ENCODE measurements around the gene SLC15A2. TPM values are rescaled to one million over a fixed set of nuclear protein-coding genes. Genes with fewer than 3 reads are reported as not detected.

Gene SLC15A2
- total RNA-seq, 1 donor from 2014 or later, result 0.89 TPM

DNA sequence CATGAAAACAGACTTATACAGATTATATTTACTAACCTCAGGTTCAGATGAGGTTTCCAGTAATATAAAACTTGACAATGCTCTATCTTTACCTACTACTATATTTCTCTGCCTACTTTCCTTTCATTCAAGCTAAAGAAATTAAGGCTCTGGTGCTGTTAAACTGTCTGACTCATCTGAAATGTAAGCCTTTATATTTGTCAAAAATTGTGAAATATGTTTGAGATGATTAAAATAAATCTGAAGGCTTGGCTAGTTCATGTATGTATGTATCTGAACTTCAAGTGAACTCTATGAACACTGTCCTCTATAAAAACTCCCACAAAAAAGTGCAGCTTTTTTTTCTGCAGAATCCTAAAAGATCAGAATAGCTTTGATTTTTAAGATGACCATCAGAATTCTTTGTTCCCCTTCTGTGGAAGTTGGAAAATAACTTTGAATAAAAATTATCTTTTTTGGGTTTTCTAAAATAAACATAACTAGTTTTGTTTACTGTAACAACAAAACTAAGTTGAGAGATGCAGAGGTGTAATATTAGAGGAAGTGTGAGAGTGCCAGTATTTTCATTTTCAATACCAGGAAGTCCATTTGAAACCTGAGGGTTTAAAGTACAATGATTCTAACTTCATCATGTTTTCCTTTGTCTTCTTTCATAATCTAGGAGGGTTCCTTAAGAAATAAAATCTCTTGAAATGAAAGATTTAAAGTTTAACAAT is 85.7 kb downstream of the SLC15A2 start:
- FAIRE-seq, result no peak
- H3K4me1 ChIP-seq (ENCODE audit: insufficient read depth, low read length), result no peaks in the 10 kb centered on the region
- H3K9me3 ChIP-seq (ENCODE audit: insufficient read depth, low read depth, low read length), result no peaks in the 10 kb centered on the region
- no peak overlapping the region for H2AFZ ChIP-seq (ENCODE audit: low read depth, low read length)
- Mint-ChIP-seq H3K27ac (ENCODE audit: unreplicated experiment) (no peak overlapping the region), H3K4me3 (ENCODE audit: unreplicated experiment) (no peak overlapping the region), H3K4me1 (ENCODE audit: low read depth, unreplicated experiment) (no peaks in the 10 kb centered on the region), H3K27me3 (ENCODE audit: low read depth, unreplicated experiment) (no peaks in the 10 kb centered on the region), H3K36me3 (ENCODE audit: low read depth, unreplicated experiment) (no peaks in the 10 kb centered on the region), H3K9me3 (ENCODE audit: unreplicated experiment) (peaks cover 16% of the 10 kb centered on the region)
- no peak overlapping the region for H3K9ac ChIP-seq (ENCODE audit: low read length)
- no peaks in the 10 kb centered on the region for H3K36me3 ChIP-seq (ENCODE audit: insufficient read depth, low read length)
- no peak overlapping the region for H3K4me3 ChIP-seq (ENCODE audit: insufficient read depth, low read depth, low read length)
- no peaks in the 10 kb centered on the region for H3K27me3 ChIP-seq (ENCODE audit: insufficient read depth, low read length)
- DNase-seq (ENCODE audit: low read depth), result no peak
- H3K79me2 ChIP-seq (ENCODE audit: insufficient read depth, low read length), result no peaks in the 10 kb centered on the region
- H3K4me2 ChIP-seq (ENCODE audit: low read length), result no peak overlapping the region
- no peak overlapping the region for H3K27ac ChIP-seq (ENCODE audit: low read depth, low read length)
- H4K20me1 ChIP-seq (ENCODE audit: insufficient read depth, low read length), result no peaks in the 10 kb centered on the region
- no peak for TF ChIP-seq CTCF (IDR thresholded peaks at IDR 0.05; ENCODE audit: insufficient read depth, low read depth, low read length)
- no peak for TF ChIP-seq EZH2 (IDR thresholded peaks at IDR 0.05; ENCODE audit: insufficient read depth, low read length)

- no peak overlapping the region for H3K4me3 ChIP-seq (ENCODE audit: insufficient read depth, low read depth, low read length)
- no peaks in the 10 kb centered on the region for H4K20me1 ChIP-seq (ENCODE audit: insufficient read depth, low read length)
- no peak for DNase-seq (ENCODE audit: low read depth)
- no peaks in the 10 kb centered on the region for H3K79me2 ChIP-seq (ENCODE audit: insufficient read depth, low read length)
- no peaks in the 10 kb centered on the region for H3K4me1 ChIP-seq (ENCODE audit: insufficient read depth, low read length)
- no peaks in the 10 kb centered on the region for H3K36me3 ChIP-seq (ENCODE audit: insufficient read depth, low read length)
- Mint-ChIP-seq H3K27ac (ENCODE audit: unreplicated experiment) (no peak overlapping the region), H3K36me3 (ENCODE audit: low read depth, unreplicated experiment) (no peaks in the 10 kb centered on the region), H3K27me3 (ENCODE audit: low read depth, unreplicated experiment) (no peaks in the 10 kb centered on the region), H3K9me3 (ENCODE audit: unreplicated experiment) (peaks cover 16% of the 10 kb centered on the region), H3K4me3 (ENCODE audit: unreplicated experiment) (no peak overlapping the region), H3K4me1 (ENCODE audit: low read depth, unreplicated experiment) (no peaks in the 10 kb centered on the region)
- no peak overlapping the region for H2AFZ ChIP-seq (ENCODE audit: low read depth, low read length)
- TF ChIP-seq CTCF (IDR thresholded peaks at IDR 0.05; ENCODE audit: insufficient read depth, low read depth, low read length) (no peak), EZH2 (IDR thresholded peaks at IDR 0.05; ENCODE audit: insufficient read depth, low read length) (no peak)
- H3K9ac ChIP-seq (ENCODE audit: low read length), result no peak overlapping the region
- no peak overlapping the region for H3K27ac ChIP-seq (ENCODE audit: low read depth, low read length)
- no peak for FAIRE-seq
- H3K4me2 ChIP-seq (ENCODE audit: low read length), result no peak overlapping the region
- H3K27me3 ChIP-seq (ENCODE audit: insufficient read depth, low read length), result no peaks in the 10 kb centered on the region
- H3K9me3 ChIP-seq (ENCODE audit: insufficient read depth, low read depth, low read length), result no peaks in the 10 kb centered on the region
These were observed 86.2 kb downstream of the SLC15A2 start for GRCh38 chr3:121980450-121980796.

DNA sequence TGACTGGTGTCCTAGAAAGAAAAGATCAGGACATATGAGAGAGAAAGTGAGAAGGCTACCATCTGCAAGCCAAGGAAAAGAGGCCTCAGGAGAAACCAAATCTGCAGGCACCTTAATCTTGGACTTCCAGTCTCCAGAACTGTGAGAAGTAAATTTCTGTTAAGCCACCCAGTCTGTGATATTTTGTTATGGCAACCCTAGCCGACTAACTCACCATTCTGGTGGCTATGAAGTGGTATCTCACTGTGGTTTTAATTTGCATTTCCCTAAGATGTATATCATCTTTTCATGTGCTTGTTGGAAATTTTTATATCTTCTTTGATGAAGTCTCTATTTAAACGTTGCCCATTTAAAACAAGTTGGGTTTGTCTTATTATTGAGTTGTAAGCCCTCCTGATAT is 87.3 kb downstream of the SLC15A2 start:
- no peak overlapping the region for H3K27ac ChIP-seq (ENCODE audit: low read depth, low read length)
- H3K27me3 ChIP-seq (ENCODE audit: insufficient read depth, low read length), result no peaks in the 10 kb centered on the region
- TF ChIP-seq EZH2 (IDR thresholded peaks at IDR 0.05; ENCODE audit: insufficient read depth, low read length) (no peak), CTCF (IDR thresholded peaks at IDR 0.05; ENCODE audit: insufficient read depth, low read depth, low read length) (no peak)
- no peak overlapping the region for H3K4me3 Mint-ChIP-seq (ENCODE audit: unreplicated experiment)
- no peaks in the 10 kb centered on the region for H3K79me2 ChIP-seq (ENCODE audit: insufficient read depth, low read length)
- H3K4me2 ChIP-seq (ENCODE audit: low read length), result no peak overlapping the region
- no peaks in the 10 kb centered on the region for H3K36me3 Mint-ChIP-seq (ENCODE audit: low read depth, unreplicated experiment)
- no peaks in the 10 kb centered on the region for H4K20me1 ChIP-seq (ENCODE audit: insufficient read depth, low read length)
- no peak for FAIRE-seq
- H3K9ac ChIP-seq (ENCODE audit: low read length), result no peak overlapping the region
- no peaks in the 10 kb centered on the region for H3K4me1 ChIP-seq (ENCODE audit: insufficient read depth, low read length)
- H3K4me1 Mint-ChIP-seq (ENCODE audit: low read depth, unreplicated experiment), result no peaks in the 10 kb centered on the region
- no peaks in the 10 kb centered on the region for H3K36me3 ChIP-seq (ENCODE audit: insufficient read depth, low read length)
- H3K27me3 Mint-ChIP-seq (ENCODE audit: low read depth, unreplicated experiment), result no peaks in the 10 kb centered on the region
- no peak overlapping the region for H2AFZ ChIP-seq (ENCODE audit: low read depth, low read length)
- H3K27ac Mint-ChIP-seq (ENCODE audit: unreplicated experiment), result no peak overlapping the region
- DNase-seq (ENCODE audit: low read depth), result no peak
- H3K4me3 ChIP-seq (ENCODE audit: insufficient read depth, low read depth, low read length), result no peak overlapping the region
- H3K9me3 ChIP-seq (ENCODE audit: insufficient read depth, low read depth, low read length), result no peaks in the 10 kb centered on the region
- peaks cover 14% of the 10 kb centered on the region for H3K9me3 Mint-ChIP-seq (ENCODE audit: unreplicated experiment)
